Ascending aorta (tissue), 2 donors: ENCODE measurements around the gene ZSCAN1. TPM values are rescaled to one million over a fixed set of nuclear protein-coding genes. Genes with fewer than 3 reads are reported as not detected.

Experiments
- DNase-seq, 2 donors: peaks; one replicate each; pipeline ENCODE4 v3.0.0-alpha.2; 2019; ENCODE audit warnings: low spot score in 2 of 2
- H3K27ac ChIP-seq, 2 donors: fragments of 200-600 bp; sonication (generic); one replicate each; pipeline ENCODE4 v1.5.1; 2016 to 2017; ENCODE audit warnings: mild to moderate bottlenecking in 1 of 2
- H3K27me3 ChIP-seq: fragments of 200-600 bp; sonication (generic); one replicate; pipeline ENCODE4 v1.5.1; 2017
- H3K36me3 ChIP-seq, 2 donors: fragments of 200-600 bp; sonication (generic); one replicate each; pipeline ENCODE4 v1.5.1; 2016
- H3K4me1 ChIP-seq, 2 donors: fragments of 200-600 bp; sonication (generic); one replicate each; pipeline ENCODE4 v1.5.1; 2016 to 2017; ENCODE audit warnings: mild to moderate bottlenecking in 1 of 2
- H3K4me3 ChIP-seq, 2 donors: fragments of 200-600 bp; sonication (generic); one replicate each; pipeline ENCODE4 v1.5.1; 2016 to 2017; ENCODE audit warnings: mild to moderate bottlenecking in 1 of 2
- H3K9me3 ChIP-seq, 2 donors: fragments of 200-600 bp; sonication (generic); one replicate each; pipeline ENCODE4 v1.5.1; 2016
- intact Hi-C: fragments of 100-400 bp; cut with DNase I; formaldehyde crosslinking; loops from one replicate; pipeline ENCODE4 v1.15.1; 2023
- total RNA-seq: library from RNA; depleted of rRNA; stranded (reverse); fragments of >200 nt; gene quantifications from one replicate; pipeline ENCODE4 v1.1.0, GENCODE V29; 2016
- TF ChIP-seq, protein P1 (sequence below), 3 experiments: fragments of 200-600 bp in 2 of 3; fragments of 450-650 bp in 1 of 3; sonication (generic) in 2 of 3; IDR thresholded peaks; one replicate each; pipeline ENCODE4 v1.5.1; 2016 to 2019; ENCODE audit warnings: antibody characterized with exemption in 3 of 3, mild to moderate bottlenecking in 1 of 3, moderate library complexity in 1 of 3

The ZSCAN1 gene
- total RNA-seq, 1 donor from 2014 or later, result not detected

- H3K27me3 ChIP-seq, result no peaks in the 10 kb centered on the region
- no peak overlapping the region for H3K4me3 ChIP-seq
- intact Hi-C loops, result no loop called here
- TF ChIP-seq, protein P1, sequence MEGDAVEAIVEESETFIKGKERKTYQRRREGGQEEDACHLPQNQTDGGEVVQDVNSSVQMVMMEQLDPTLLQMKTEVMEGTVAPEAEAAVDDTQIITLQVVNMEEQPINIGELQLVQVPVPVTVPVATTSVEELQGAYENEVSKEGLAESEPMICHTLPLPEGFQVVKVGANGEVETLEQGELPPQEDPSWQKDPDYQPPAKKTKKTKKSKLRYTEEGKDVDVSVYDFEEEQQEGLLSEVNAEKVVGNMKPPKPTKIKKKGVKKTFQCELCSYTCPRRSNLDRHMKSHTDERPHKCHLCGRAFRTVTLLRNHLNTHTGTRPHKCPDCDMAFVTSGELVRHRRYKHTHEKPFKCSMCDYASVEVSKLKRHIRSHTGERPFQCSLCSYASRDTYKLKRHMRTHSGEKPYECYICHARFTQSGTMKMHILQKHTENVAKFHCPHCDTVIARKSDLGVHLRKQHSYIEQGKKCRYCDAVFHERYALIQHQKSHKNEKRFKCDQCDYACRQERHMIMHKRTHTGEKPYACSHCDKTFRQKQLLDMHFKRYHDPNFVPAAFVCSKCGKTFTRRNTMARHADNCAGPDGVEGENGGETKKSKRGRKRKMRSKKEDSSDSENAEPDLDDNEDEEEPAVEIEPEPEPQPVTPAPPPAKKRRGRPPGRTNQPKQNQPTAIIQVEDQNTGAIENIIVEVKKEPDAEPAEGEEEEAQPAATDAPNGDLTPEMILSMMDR (IDR thresholded peaks at IDR 0.05), result no peak
- DNase-seq, result no peak
- H3K9me3 ChIP-seq, result peaks cover 41 to 54% of the 10 kb centered on the region in 2 donors
- H3K27ac ChIP-seq, result no peak overlapping the region
- H3K36me3 ChIP-seq, result no peaks in the 10 kb centered on the region
- no peaks in the 10 kb centered on the region for H3K4me1 ChIP-seq
Observed at GRCh38 chr19:58047672-58048071, 13.8 kb downstream of the ZSCAN1 start.

GRCh38 chr19:58052256-58052655 lies 18.4 kb downstream of the ZSCAN1 start:
- DNase-seq, result no peak
- H3K4me1 ChIP-seq, result no peaks in the 10 kb centered on the region
- no peaks in the 10 kb centered on the region for H3K27me3 ChIP-seq
- intact Hi-C loops, result no loop called here
- peaks cover 20 to 23% of the 10 kb centered on the region in 2 donors for H3K9me3 ChIP-seq
- no peak overlapping the region for H3K27ac ChIP-seq
- TF ChIP-seq, protein P1 (IDR thresholded peaks at IDR 0.05), result no peak
- H3K4me3 ChIP-seq, result no peak overlapping the region
- H3K36me3 ChIP-seq, result no peaks in the 10 kb centered on the region

DNA sequence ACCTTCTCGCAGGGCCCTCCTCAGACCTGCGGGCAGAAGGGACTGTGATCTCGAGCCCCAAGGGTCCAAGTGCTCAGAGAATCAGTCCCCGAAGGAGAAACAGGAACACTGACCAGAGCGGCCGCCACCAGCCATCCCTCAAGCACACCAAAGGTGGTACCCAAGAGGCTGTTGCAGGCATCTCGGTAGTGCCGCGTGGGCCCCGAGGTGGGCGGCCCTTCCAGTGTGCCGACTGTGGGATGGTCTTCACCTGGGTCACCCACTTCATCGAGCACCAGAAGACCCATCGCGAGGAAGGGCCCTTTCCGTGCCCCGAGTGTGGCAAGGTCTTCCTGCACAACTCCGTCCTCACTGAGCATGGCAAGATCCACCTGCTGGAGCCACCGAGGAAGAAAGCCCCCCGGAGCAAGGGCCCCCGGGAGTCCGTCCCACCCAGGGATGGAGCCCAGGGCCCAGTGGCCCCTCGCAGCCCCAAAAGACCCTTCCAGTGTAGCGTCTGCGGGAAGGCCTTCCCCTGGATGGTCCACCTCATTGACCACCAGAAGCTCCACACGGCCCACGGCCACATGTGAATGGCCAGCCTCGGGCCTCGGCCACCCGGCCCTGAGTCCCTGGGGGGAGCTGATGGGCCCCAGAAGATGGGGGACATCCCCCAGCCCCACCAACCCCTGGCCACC lies 19.8 kb downstream of the ZSCAN1 start:
- Histone ChIP-seq H3K9me3 (peaks cover 23 to 25% of the 10 kb centered on the region in 2 donors), H3K27ac (no peak overlapping the region), H3K4me3 (no peak overlapping the region), H3K27me3 (no peaks in the 10 kb centered on the region), H3K36me3 (no peaks in the 10 kb centered on the region), H3K4me1 (no peaks in the 10 kb centered on the region)
- no peak for DNase-seq
- intact Hi-C loops, result no loop called here
- TF ChIP-seq, protein P1 (IDR thresholded peaks at IDR 0.05), result no peak

DNA sequence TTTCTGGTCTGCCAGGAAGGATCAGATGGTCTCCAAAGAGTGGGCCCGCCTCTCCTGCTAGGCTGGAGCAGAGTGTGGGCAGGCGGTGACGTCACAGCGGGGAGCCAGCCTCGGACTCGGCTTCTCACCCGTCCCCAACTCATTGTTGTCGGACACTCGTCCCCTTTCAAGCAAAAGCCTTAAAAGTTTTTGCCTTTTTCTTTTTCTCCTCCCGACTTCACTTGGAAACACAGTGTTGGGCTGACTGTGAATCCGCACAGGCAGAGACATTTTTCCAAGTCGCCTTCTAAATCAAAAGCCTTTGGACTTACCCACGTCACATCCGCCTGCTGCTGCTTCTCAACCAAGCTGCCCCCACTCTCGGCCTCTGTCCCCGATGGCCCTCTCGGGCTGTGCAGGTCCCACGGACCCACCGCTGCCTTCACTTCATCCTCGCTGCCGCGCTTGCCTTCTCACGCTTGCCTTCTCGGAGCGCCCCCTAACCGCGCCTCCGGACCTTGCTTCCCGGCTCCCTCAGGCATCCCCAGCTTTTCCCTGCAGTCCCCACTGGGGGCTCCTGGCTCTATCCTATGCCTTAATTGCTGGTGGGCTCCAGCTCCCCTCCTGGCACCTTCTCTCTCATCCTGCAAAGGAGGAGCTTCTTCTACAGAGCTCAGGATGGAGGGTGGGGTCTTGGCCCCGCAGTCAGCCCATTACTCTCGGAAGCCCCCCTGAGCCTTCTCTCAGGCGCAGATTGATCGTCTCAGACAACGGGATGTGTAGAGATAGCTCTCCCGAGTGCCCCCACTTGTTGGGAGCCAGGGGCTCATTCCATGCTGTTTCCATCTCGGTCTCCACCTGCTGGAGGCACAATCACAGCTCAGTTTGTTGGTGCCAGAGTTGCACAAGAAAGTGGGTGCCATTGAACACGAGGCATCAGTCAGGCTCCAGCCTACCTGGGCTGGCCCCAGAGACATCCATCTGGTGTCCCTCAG lies 21.4 kb downstream of the ZSCAN1 start:
- H3K27me3 ChIP-seq, result no peaks in the 10 kb centered on the region
- H3K27ac ChIP-seq, result peak overlapping the region in 1 of 2 donors; percentile 2
- peaks cover 13% of the 10 kb centered on the region in 2 donors for H3K9me3 ChIP-seq
- peaks cover 0 to 4% of the 10 kb centered on the region in 2 donors for H3K4me1 ChIP-seq
- TF ChIP-seq, protein P1 (IDR thresholded peaks at IDR 0.05), result no peak
- DNase-seq, result no peak
- peak overlapping the region; percentile 40 for H3K4me3 ChIP-seq
- no peaks in the 10 kb centered on the region for H3K36me3 ChIP-seq
- intact Hi-C loops, result no loop called here

GRCh38 chr19:58056261-58056660 lies 22.4 kb downstream of the ZSCAN1 start:
- Histone ChIP-seq H3K4me3 (no peak overlapping the region), H3K27me3 (no peaks in the 10 kb centered on the region), H3K4me1 (peaks cover 0 to 4% of the 10 kb centered on the region in 2 donors), H3K27ac (no peak overlapping the region), H3K9me3 (peaks cover 9 to 16% of the 10 kb centered on the region in 2 donors), H3K36me3 (no peaks in the 10 kb centered on the region)
- intact Hi-C loops, result no loop called here
- no peak for DNase-seq
- TF ChIP-seq, protein P1 (IDR thresholded peaks at IDR 0.05), result no peak
